Measurements from ENCODE around the gene MMP20.

GRCh38 chr11:102555091-102555490 is 70.0 kb downstream of the MMP20 start:
- TF ChIP-seq EZH2 (IDR thresholded peaks at IDR 0.05; ENCODE audit: borderline replicate concordance, low read length) (no peak), CTCF (conservative IDR thresholded peaks at IDR 0.05 in 1 of 2, IDR thresholded peaks at IDR 0.05 in 1 of 2; ENCODE audit: extremely low read depth in 1 of 2, insufficient read depth in 1 of 2, low read depth in 1 of 2, low read length in 2 of 2) (no peak)

All from mammary epithelial cell (primary cell).